ENCODE data around the gene CDK5RAP2.

DNA sequence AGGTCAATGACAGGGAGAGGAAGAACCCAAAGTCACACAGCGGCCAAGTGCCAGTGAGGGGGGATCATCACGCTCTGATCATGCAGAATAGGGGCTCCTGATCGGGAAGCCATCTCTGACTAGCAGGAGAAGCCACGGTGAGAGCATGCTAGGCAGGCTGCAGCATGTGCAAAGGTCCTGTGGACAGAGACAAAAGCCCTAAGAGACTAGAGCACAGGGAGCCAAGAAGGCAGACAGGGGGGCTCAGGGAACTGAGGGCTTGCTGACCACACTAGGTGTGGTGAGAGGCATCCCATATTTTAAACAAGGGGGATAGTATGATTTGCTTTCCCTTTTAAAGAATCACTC is 195.1 kb downstream of the CDK5RAP2 start:
- TF ChIP-seq, protein P1, sequence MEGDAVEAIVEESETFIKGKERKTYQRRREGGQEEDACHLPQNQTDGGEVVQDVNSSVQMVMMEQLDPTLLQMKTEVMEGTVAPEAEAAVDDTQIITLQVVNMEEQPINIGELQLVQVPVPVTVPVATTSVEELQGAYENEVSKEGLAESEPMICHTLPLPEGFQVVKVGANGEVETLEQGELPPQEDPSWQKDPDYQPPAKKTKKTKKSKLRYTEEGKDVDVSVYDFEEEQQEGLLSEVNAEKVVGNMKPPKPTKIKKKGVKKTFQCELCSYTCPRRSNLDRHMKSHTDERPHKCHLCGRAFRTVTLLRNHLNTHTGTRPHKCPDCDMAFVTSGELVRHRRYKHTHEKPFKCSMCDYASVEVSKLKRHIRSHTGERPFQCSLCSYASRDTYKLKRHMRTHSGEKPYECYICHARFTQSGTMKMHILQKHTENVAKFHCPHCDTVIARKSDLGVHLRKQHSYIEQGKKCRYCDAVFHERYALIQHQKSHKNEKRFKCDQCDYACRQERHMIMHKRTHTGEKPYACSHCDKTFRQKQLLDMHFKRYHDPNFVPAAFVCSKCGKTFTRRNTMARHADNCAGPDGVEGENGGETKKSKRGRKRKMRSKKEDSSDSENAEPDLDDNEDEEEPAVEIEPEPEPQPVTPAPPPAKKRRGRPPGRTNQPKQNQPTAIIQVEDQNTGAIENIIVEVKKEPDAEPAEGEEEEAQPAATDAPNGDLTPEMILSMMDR (conservative IDR thresholded peaks at IDR 0.05; ENCODE audit: low read length): no peak
- TF ChIP-seq EZH2phosphoT487 (IDR thresholded peaks at IDR 0.05; ENCODE audit: borderline replicate concordance, low read depth, low read length): no peak

Measured in OCI-LY7 (cell line).